AG10803 (cell line): ENCODE results near the gene CYP2A13.

Source experiments
- DNase-seq: peaks from one replicate; pipeline ENCODE4 v3.0.0; 2010; ENCODE audit warnings: low read depth
- H3K4me3 ChIP-seq: 2 replicates; pipeline ENCODE4 v1.5.1; 2011; ENCODE audit warnings: mild to moderate bottlenecking, low read length, control low read depth
- TF ChIP-seq, protein P1 (sequence below): conservative IDR thresholded peaks from 2 replicates; pipeline ENCODE4 v1.5.1; 2011; ENCODE audit warnings: mild to moderate bottlenecking, low read length, control low read depth, inconsistent platforms

Gene CYP2A13

DNA sequence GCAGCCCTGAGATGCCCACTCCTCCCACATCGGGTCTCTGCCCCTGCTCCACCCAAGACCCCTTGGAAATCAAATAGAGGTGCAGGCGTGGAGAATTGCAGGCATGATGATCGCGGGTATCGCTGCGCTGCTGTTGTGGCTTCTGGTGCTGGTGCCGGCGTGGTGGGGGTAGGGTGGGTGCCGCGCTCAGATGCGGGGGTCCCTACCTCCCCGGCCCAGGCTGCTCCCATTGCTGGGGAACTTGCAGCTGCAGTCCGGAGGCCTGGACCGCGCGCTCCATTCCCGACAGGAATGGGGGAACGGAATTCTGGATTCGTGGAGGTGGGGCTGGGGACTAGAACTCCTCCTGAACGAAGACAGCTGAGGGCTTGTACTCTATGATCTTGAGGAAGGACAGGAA, 46.4 kb downstream of the CYP2A13 start:
- DNase-seq = no peak
- no peak overlapping the region for H3K4me3 ChIP-seq
- TF ChIP-seq, protein P1, sequence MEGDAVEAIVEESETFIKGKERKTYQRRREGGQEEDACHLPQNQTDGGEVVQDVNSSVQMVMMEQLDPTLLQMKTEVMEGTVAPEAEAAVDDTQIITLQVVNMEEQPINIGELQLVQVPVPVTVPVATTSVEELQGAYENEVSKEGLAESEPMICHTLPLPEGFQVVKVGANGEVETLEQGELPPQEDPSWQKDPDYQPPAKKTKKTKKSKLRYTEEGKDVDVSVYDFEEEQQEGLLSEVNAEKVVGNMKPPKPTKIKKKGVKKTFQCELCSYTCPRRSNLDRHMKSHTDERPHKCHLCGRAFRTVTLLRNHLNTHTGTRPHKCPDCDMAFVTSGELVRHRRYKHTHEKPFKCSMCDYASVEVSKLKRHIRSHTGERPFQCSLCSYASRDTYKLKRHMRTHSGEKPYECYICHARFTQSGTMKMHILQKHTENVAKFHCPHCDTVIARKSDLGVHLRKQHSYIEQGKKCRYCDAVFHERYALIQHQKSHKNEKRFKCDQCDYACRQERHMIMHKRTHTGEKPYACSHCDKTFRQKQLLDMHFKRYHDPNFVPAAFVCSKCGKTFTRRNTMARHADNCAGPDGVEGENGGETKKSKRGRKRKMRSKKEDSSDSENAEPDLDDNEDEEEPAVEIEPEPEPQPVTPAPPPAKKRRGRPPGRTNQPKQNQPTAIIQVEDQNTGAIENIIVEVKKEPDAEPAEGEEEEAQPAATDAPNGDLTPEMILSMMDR = no peak

DNA sequence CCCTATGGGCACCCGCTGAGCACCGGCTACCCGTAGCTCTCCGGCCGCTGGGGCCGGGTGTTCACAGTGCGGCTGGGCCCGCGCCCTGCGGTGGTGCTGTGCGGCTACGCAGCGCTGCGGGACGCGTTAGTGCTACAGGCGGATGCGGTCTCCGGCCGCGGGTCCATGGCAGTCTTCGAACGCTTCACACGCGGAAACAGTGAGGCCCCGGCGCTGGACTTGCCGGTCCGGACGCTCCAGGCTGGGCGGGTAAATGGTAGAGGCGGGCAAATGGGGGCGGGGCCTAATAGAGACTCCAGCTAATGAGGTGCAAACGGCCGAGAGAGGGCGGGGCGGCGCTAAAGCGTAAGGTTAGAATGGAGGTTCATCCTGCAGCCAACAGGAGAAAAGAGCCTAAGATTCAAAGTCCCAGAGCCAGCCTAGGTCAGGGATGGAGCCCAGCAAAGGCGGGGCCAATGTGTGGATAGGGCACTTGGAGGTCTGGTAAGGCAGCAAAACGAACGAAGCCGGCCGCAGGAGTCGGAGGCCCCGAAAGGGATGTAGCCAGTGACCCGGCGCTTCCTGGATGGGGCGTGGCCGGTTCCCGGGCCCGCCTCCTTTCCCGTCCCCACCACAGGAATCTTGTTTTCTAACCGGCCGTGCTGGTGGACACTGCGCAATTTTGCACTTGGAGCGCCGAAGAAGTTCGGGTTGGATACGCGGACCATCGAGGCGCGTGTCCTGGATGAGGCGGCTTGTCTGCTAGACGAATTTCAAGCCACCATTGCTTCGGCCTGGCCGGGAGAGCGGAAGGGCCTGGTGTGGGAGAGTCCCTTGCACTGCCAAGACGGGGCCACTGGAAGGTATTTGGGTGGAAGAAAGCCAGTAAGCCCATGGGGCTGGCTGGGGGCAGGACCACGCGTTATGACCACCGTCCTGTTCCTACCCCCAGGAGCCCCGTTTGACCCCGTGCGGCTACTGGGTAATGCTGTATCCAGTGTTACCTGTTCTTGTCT, 47.4 kb downstream of the CYP2A13 start:
- DNase-seq = peak; percentile 43

DNA sequence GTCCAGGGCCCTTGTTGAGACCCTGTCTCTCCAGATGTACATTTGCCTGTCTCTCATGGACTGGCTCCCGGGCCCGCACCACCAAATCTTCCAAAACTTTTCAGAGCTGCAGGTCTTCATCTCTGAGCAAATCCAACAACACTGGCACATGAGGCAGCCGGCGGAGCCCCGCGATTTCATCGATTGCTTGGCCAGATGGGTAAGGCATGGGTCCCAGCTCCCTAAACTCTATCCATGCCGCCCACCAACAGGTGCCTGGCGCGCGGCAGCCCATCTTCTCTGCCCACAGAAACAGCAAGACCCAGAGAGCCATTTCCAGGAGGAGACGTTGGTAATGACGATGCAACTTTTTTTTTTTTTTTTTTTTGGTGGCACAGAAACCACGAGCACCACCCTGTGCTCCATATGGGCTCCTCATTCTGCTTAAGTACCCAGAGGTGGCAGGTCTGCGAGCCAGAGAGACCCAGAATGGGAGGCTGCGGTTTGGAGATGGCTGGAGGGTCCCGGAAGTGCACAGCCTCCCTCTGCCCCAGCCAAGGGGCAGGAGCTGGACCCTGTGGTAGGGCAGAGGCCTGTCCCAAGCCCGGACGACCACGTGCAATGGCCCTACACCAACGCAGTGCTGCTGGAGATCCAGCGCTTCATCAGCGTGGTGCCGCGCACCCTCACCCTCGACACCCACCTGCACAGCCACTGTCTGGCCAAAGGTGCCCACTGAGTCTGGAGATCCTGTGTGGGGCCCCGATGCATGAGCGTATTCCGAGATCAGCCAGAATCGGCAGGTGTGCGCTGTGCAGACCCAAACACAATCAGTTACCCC, 48.6 kb downstream of the CYP2A13 start:
- DNase-seq = no peak
- H3K4me3 ChIP-seq = no peak overlapping the region
- TF ChIP-seq, protein P1 = no peak

More for the DNA sequence above, 47.4 kb downstream of the CYP2A13 start:
- peak overlapping the region; percentile 43 for H3K4me3 ChIP-seq

DNA sequence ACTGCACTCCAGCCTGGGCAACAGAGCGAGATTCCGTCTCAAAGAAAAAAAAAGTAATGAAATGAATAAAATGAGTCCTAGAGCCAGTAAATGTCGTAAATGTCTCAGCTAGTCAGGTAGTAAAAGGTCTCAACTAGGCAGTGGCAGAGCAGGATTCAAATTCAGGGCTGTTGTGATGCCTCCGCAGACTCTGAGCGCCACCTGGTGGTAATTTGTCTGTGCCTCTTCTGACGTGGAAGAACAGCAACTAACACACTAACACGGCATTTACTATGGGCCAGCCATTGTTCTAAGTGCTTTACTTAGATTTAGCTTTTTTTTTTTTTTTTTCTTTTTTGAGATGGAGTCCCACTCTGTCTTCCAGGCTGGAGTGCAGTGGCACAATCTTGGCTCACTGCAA, 56.2 kb downstream of the CYP2A13 start:
- peak; percentile 80 for DNase-seq
- TF ChIP-seq, protein P1 = peak; percentile 89

More for the DNA sequence above, 56.2 kb downstream of the CYP2A13 start:
- H3K4me3 ChIP-seq = no peak overlapping the region
